ENCODE results near the gene NOC4L.
"Not testable (repeated sequence)": the region's sequence is repeated elsewhere in the genome, so short reads cannot be mapped to it uniquely, and the experiment has no call there.

The NOC4L gene

GRCh38 chr12:132186208-132186856, 42.1 kb downstream of the NOC4L start:
- DNase-seq, result no peak

- peak; percentile 27 for DNase-seq
These were observed 42.8 kb downstream of the NOC4L start for GRCh38 chr12:132186857-132187620.

- DNase-seq, result no peak
These were observed 43.6 kb downstream of the NOC4L start for GRCh38 chr12:132187646-132188450.

- DNase-seq, result no peak
These were observed 44.2 kb downstream of the NOC4L start for GRCh38 chr12:132188451-132188901.

- DNase-seq, result no peak
These were observed 44.7 kb downstream of the NOC4L start for GRCh38 chr12:132188916-132189325.

GRCh38 chr12:132189378-132190011, 45.2 kb downstream of the NOC4L start:
- peak; percentile 80 for DNase-seq

GRCh38 chr12:132190012-132190755, 45.9 kb downstream of the NOC4L start:
- no peak for DNase-seq

GRCh38 chr12:132190834-132191500, 46.7 kb downstream of the NOC4L start:
- no peak for DNase-seq

- DNase-seq, result no peak
These were observed 47.7 kb downstream of the NOC4L start for GRCh38 chr12:132191715-132192553.

- DNase-seq, result no peak
These were observed 49.8 kb downstream of the NOC4L start for GRCh38 chr12:132194056-132194455.

- no peak for DNase-seq
These were observed 50.3 kb downstream of the NOC4L start for GRCh38 chr12:132194556-132194955.

GRCh38 chr12:132195242-132195641, 51.0 kb downstream of the NOC4L start:
- not testable (repeated sequence) for DNase-seq

- no peak for DNase-seq
These were observed 52.0 kb downstream of the NOC4L start for GRCh38 chr12:132196038-132196872.

- DNase-seq, result no peak
These were observed 52.7 kb downstream of the NOC4L start for GRCh38 chr12:132196873-132197390.

GRCh38 chr12:132197581-132198354, 53.5 kb downstream of the NOC4L start:
- no peak for DNase-seq

- no peak for DNase-seq
These were observed 54.8 kb downstream of the NOC4L start for GRCh38 chr12:132199101-132199500.

- DNase-seq, result no peak
These were observed 55.5 kb downstream of the NOC4L start for GRCh38 chr12:132199526-132200319.

- DNase-seq, result no peak
These were observed 56.5 kb downstream of the NOC4L start for GRCh38 chr12:132200800-132201199.

Data from GF-D8 (cell line).